ENCODE measurements around the gene AOPEP. TPM values are rescaled to one million over a fixed set of nuclear protein-coding genes. Genes with fewer than 3 reads are reported as not detected.

Gene AOPEP
- total RNA-seq, 4 donors from 2014 or later, result 149 to 306 (median 193) TPM

GRCh38 chr9:94798201-94798600 is 71.7 kb downstream of the AOPEP start:
- no peak for DNase-seq (ENCODE audit: low spot score in 2 of 2)
- H3K4me1 ChIP-seq, result peaks cover 61% of the 10 kb centered on the region
- no peaks in the 10 kb centered on the region for H3K9me3 ChIP-seq
- H3K36me3 ChIP-seq, result peaks cover 4% of the 10 kb centered on the region
- WGBS, result 60% methylated on average over 3 of the region's 3 CpGs
- no peaks in the 10 kb centered on the region for H3K27me3 ChIP-seq
- peak overlapping the region; percentile 92 for H3K27ac ChIP-seq
- no peak overlapping the region for H3K4me3 ChIP-seq
- no peak for TF ChIP-seq CTCF (IDR thresholded peaks at IDR 0.05)
- TF ChIP-seq EP300 (IDR thresholded peaks at IDR 0.05), result no peak
- no peak for TF ChIP-seq POLR2AphosphoS5 (IDR thresholded peaks at IDR 0.05)
- no peak for TF ChIP-seq POLR2A (IDR thresholded peaks at IDR 0.05)

- WGBS, result 88% methylated on average over 2 of the region's 2 CpGs
- peaks cover 64% of the 10 kb centered on the region for H3K4me1 ChIP-seq
Observed at GRCh38 chr9:94798708-94799107, 72.2 kb downstream of the AOPEP start.

GRCh38 chr9:94799578-94800264 is 73.2 kb downstream of the AOPEP start:
- whole genome bisulfite sequencing, result 60% methylated on average over 9 of the region's 9 CpGs
- Histone ChIP-seq H3K4me3 (no peak overlapping the region), H3K36me3 (no peaks in the 10 kb centered on the region), H3K4me1 (peaks cover 74% of the 10 kb centered on the region), H3K9me3 (no peaks in the 10 kb centered on the region), H3K27me3 (no peaks in the 10 kb centered on the region), H3K27ac (peak overlapping the region; percentile 92)
- no peak for TF ChIP-seq POLR2A (IDR thresholded peaks at IDR 0.05)
- no peak for DNase-seq (ENCODE audit: low spot score in 2 of 2)

More at GRCh38 chr9:94798708-94799107, 72.2 kb downstream of the AOPEP start:
- H3K27ac ChIP-seq, result peak overlapping the region; percentile 92
- no peaks in the 10 kb centered on the region for H3K9me3 ChIP-seq
- TF ChIP-seq EP300 (IDR thresholded peaks at IDR 0.05) (no peak), POLR2AphosphoS5 (IDR thresholded peaks at IDR 0.05) (no peak), POLR2A (IDR thresholded peaks at IDR 0.05) (no peak), CTCF (IDR thresholded peaks at IDR 0.05) (no peak)
- H3K36me3 ChIP-seq, result peaks cover 2% of the 10 kb centered on the region
- no peak for DNase-seq (ENCODE audit: low spot score in 2 of 2)
- H3K4me3 ChIP-seq, result no peak overlapping the region
- H3K27me3 ChIP-seq, result no peaks in the 10 kb centered on the region

- peak overlapping the region; percentile 92 for H3K27ac ChIP-seq
- TF ChIP-seq CTCF (IDR thresholded peaks at IDR 0.05), result no peak
- no peak for TF ChIP-seq EP300 (IDR thresholded peaks at IDR 0.05)
- no peak for TF ChIP-seq POLR2A (IDR thresholded peaks at IDR 0.05)
- peak in 1 of 3 donors; percentile 47 for TF ChIP-seq POLR2AphosphoS5 (IDR thresholded peaks at IDR 0.05)
- DNase-seq (ENCODE audit: low spot score in 2 of 2), result no peak
- H3K27me3 ChIP-seq, result no peaks in the 10 kb centered on the region
- H3K4me3 ChIP-seq, result no peak overlapping the region
- no peaks in the 10 kb centered on the region for H3K36me3 ChIP-seq
- no peaks in the 10 kb centered on the region for H3K9me3 ChIP-seq
- WGBS, result 41% methylated on average over 8 of the region's 8 CpGs
- H3K4me1 ChIP-seq, result peaks cover 81% of the 10 kb centered on the region
Observed at GRCh38 chr9:94800424-94801117, 74.1 kb downstream of the AOPEP start.

GRCh38 chr9:94801234-94801633 is 74.7 kb downstream of the AOPEP start:
- TF ChIP-seq EP300 (IDR thresholded peaks at IDR 0.05), result no peak
- no peak for TF ChIP-seq POLR2A (IDR thresholded peaks at IDR 0.05)
- no peak for TF ChIP-seq CTCF (IDR thresholded peaks at IDR 0.05)
- no peak for TF ChIP-seq POLR2AphosphoS5 (IDR thresholded peaks at IDR 0.05)
- WGBS, result 30% methylated on average over 1 of the region's 1 CpG
- Histone ChIP-seq H3K4me3 (no peak overlapping the region), H3K9me3 (no peaks in the 10 kb centered on the region), H3K4me1 (peaks cover 88% of the 10 kb centered on the region), H3K27me3 (no peaks in the 10 kb centered on the region), H3K36me3 (no peaks in the 10 kb centered on the region), H3K27ac (peak overlapping the region; percentile 92)
- no peak for DNase-seq (ENCODE audit: low spot score in 2 of 2)

Measured in suprapubic skin (tissue), 4 donors.